DOHH2 (cell line): ENCODE results near the gene RASGRP4.

ENCODE experiments used
- H3F3A ChIP-seq: fragments of 200-600 bp; sonication (generic), shearing (Covaris generic); 2 replicates; pipeline ENCODE4 v1.6.0; 2016; ENCODE audit warnings: antibody characterized with exemption, mild to moderate bottlenecking; ENCODE audit not compliant: control insufficient read depth, insufficient read depth
- H3K27ac ChIP-seq: fragments of 200-600 bp; sonication (generic); 2 replicates; pipeline ENCODE4 v1.5.1; 2014; ENCODE audit warnings: low read depth, mild to moderate bottlenecking, low read length, moderate library complexity
- H3K27me3 ChIP-seq: fragments of 200-600 bp; sonication (generic); 2 replicates; pipeline ENCODE4 v1.6.1; 2014; ENCODE audit warnings: mild to moderate bottlenecking, low read length, mixed read lengths; ENCODE audit not compliant: control insufficient read depth
- H3K36me3 ChIP-seq: fragments of 200-600 bp; sonication (generic); 2 replicates; pipeline ENCODE4 v1.6.1; 2014; ENCODE audit warnings: mild to moderate bottlenecking, low read length, moderate library complexity, mixed read lengths; ENCODE audit not compliant: control insufficient read depth
- H3K4me1 ChIP-seq: fragments of 200-600 bp; sonication (generic); 2 replicates; pipeline ENCODE4 v1.6.1; 2014; ENCODE audit warnings: mild to moderate bottlenecking, low read length, mixed read lengths; ENCODE audit not compliant: control insufficient read depth
- H3K4me2 ChIP-seq: fragments of 200-600 bp; sonication (generic); 2 replicates; pipeline ENCODE4 v1.6.0; 2014; ENCODE audit warnings: mild to moderate bottlenecking, low read length, moderate library complexity
- H3K4me3 ChIP-seq: fragments of 200-600 bp; sonication (generic); 2 replicates; pipeline ENCODE4 v1.5.1; 2014; ENCODE audit warnings: mild to moderate bottlenecking, low read length, mixed read lengths
- H3K79me2 ChIP-seq: fragments of 200-600 bp; sonication (generic); 2 replicates; pipeline ENCODE4 v1.6.1; 2014; ENCODE audit warnings: mild to moderate bottlenecking, low read length, mixed read lengths; ENCODE audit not compliant: control insufficient read depth
- H3K9me2 ChIP-seq: fragments of 200-600 bp; sonication (generic); replicated peaks from 2 replicates; pipeline ENCODE4 v1.6.1; 2014; ENCODE audit warnings: mild to moderate bottlenecking, low read length, mixed read lengths; ENCODE audit not compliant: control insufficient read depth
- H3K9me3 ChIP-seq: fragments of 200-600 bp; sonication (generic); 2 replicates; pipeline ENCODE4 v1.6.1; 2014; ENCODE audit warnings: antibody characterized with exemption, low read length, mixed read lengths; ENCODE audit not compliant: control insufficient read depth, insufficient read depth
- H4K20me1 ChIP-seq: fragments of 200-600 bp; sonication (generic); 2 replicates; pipeline ENCODE4 v1.6.0; 2014; ENCODE audit warnings: low read depth, mild to moderate bottlenecking, antibody characterized with exemption, low read length, moderate library complexity; ENCODE audit not compliant: control insufficient read depth, insufficient read depth
- CTCF ChIP-seq: fragments of 200-600 bp; sonication (generic); IDR thresholded peaks from one replicate; pipeline ENCODE4 v1.5.1; 2014; ENCODE audit warnings: antibody characterized with exemption, mild to moderate bottlenecking, low read depth, low read length; ENCODE audit not compliant: poor library complexity, severe bottlenecking
- EZH2phosphoT487 ChIP-seq: fragments of 200-600 bp; sonication (generic); IDR thresholded peaks from 2 replicates; pipeline ENCODE4 v1.6.1; 2017; ENCODE audit warnings: borderline replicate concordance, mild to moderate bottlenecking, antibody characterized with exemption, low read length, moderate library complexity, mixed read lengths

RASGRP4 gene

GRCh38 chr19:38402967-38403674 is 22.9 kb downstream of the RASGRP4 start, which contains the start of gene FAM98C:
FAM98C (plus strand) TSS chr19:38403093; CDS start chr19:38403154, 61 bp downstream.
- H3K27me3 ChIP-seq, result no peaks in the 10 kb centered on the region
- TF ChIP-seq CTCF, result peak; percentile 91
- TF ChIP-seq EZH2phosphoT487, result no peak
- no peaks in the 10 kb centered on the region for H4K20me1 ChIP-seq
- H3K9me2 ChIP-seq, result no peaks in the 10 kb centered on the region
- peaks cover 4% of the 10 kb centered on the region; the same call in 1 of the 2 replicates for H3K79me2 ChIP-seq
- peaks cover 9% of the 10 kb centered on the region for H3K4me1 ChIP-seq
- H3K36me3 ChIP-seq, result no peaks in the 10 kb centered on the region
- no peaks in the 10 kb centered on the region for H3F3A ChIP-seq
- no peak within 1 kb of the TSS; the same call in 1 of the 2 replicates for H3K27ac ChIP-seq
- H3K4me3 ChIP-seq, result peak within 1 kb of the TSS; percentile 82
- H3K4me2 ChIP-seq, result peak within 1 kb of the TSS; percentile 76
- no peaks in the 10 kb centered on the region for H3K9me3 ChIP-seq

GRCh38 chr19:38402623-38402966 is 23.4 kb downstream of the RASGRP4 start:
- H4K20me1 ChIP-seq, result no peaks in the 10 kb centered on the region
- no peak for TF ChIP-seq CTCF
- no peak for TF ChIP-seq EZH2phosphoT487
- H3K4me3 ChIP-seq, result peak overlapping the region; percentile 66
- H3K4me2 ChIP-seq, result peak overlapping the region; percentile 74
- no peaks in the 10 kb centered on the region for H3K36me3 ChIP-seq
- H3K9me3 ChIP-seq, result no peaks in the 10 kb centered on the region
- peaks cover 4% of the 10 kb centered on the region; the same call in 1 of the 2 replicates for H3K79me2 ChIP-seq
- H3K4me1 ChIP-seq, result peaks cover 9% of the 10 kb centered on the region
- no peaks in the 10 kb centered on the region for H3K27me3 ChIP-seq
- H3K27ac ChIP-seq, result no peak overlapping the region; the same call in 1 of the 2 replicates
- H3F3A ChIP-seq, result no peaks in the 10 kb centered on the region
- no peaks in the 10 kb centered on the region for H3K9me2 ChIP-seq

GRCh38 chr19:38401148-38401547 is 24.9 kb downstream of the RASGRP4 start:
- H3K9me3 ChIP-seq, result no peaks in the 10 kb centered on the region
- peaks cover 4% of the 10 kb centered on the region; the same call in 1 of the 2 replicates for H3K79me2 ChIP-seq
- H4K20me1 ChIP-seq, result no peaks in the 10 kb centered on the region
- no peak overlapping the region for H3K4me2 ChIP-seq
- no peaks in the 10 kb centered on the region for H3F3A ChIP-seq
- no peaks in the 10 kb centered on the region for H3K36me3 ChIP-seq
- H3K27ac ChIP-seq, result no peak overlapping the region
- H3K9me2 ChIP-seq, result no peaks in the 10 kb centered on the region
- no peak for TF ChIP-seq CTCF
- TF ChIP-seq EZH2phosphoT487, result no peak
- peaks cover 6% of the 10 kb centered on the region; the same call in 1 of the 2 replicates for H3K27me3 ChIP-seq
- H3K4me3 ChIP-seq, result no peak overlapping the region
- H3K4me1 ChIP-seq, result peaks cover 9% of the 10 kb centered on the region
